IPS-15b (cell line): Measurements from ENCODE around the gene DUS2.
"Not testable (repeated sequence)": the region's sequence is repeated elsewhere in the genome, so short reads cannot be mapped to it uniquely, and the experiment has no call there.

Source experiments
- H3K27me3 ChIP-seq: one replicate; pipeline ENCODE4 v1.6.1; 2013; ENCODE audit warnings: low read length; ENCODE audit not compliant: control insufficient read depth, insufficient read depth
- H3K36me3 ChIP-seq: one replicate; pipeline ENCODE4 v1.6.1; 2013; ENCODE audit warnings: low read length; ENCODE audit not compliant: control insufficient read depth, insufficient read depth
- H3K4me1 ChIP-seq: one replicate; pipeline ENCODE4 v1.6.1; 2013; ENCODE audit warnings: mild to moderate bottlenecking, low read length; ENCODE audit not compliant: control insufficient read depth, insufficient read depth
- H3K4me3 ChIP-seq: one replicate; pipeline ENCODE4 v1.5.1; 2013; ENCODE audit warnings: low read depth, low read length
- H3K9ac ChIP-seq: one replicate; pipeline ENCODE4 v1.6.1; 2013; ENCODE audit warnings: low read depth, mild to moderate bottlenecking, low read length
- H3K9me3 ChIP-seq: one replicate; pipeline ENCODE4 v1.6.1; 2013; ENCODE audit warnings: mild to moderate bottlenecking, low read length; ENCODE audit not compliant: control insufficient read depth, insufficient read depth

DUS2 gene

GRCh38 chr16:68110611-68111010, 87.5 kb downstream of the DUS2 start:
- not testable (repeated sequence) for H3K9ac ChIP-seq, H3K27me3 ChIP-seq, H3K36me3 ChIP-seq, H3K4me3 ChIP-seq, H3K4me1 ChIP-seq, H3K9me3 ChIP-seq

DNA sequence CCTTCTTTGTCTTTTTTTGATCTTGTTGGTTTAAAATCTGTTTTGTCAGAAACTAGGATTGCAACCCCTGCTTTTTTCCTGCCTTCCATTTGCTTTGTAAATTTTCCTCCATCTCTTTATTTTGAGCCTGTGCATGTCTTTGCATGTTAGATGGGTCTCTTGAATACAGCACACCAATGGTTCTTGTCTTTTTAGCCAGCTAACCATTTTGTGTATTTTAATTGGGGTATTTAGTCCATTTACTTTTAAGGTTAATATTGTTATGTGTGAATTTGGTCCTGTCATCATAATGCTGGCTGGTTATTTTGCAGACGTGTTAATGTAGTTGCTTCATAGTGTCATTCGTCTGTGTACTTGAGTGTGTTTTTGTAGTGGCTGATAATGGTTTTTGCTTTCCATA, 88.3 kb downstream of the DUS2 start:
- Histone ChIP-seq H3K27me3 (no peaks in the 10 kb centered on the region), H3K4me3 (no peak overlapping the region), H3K4me1 (no peaks in the 10 kb centered on the region), H3K9me3 (no peaks in the 10 kb centered on the region), H3K36me3 (no peaks in the 10 kb centered on the region), H3K9ac (no peak overlapping the region)

DNA sequence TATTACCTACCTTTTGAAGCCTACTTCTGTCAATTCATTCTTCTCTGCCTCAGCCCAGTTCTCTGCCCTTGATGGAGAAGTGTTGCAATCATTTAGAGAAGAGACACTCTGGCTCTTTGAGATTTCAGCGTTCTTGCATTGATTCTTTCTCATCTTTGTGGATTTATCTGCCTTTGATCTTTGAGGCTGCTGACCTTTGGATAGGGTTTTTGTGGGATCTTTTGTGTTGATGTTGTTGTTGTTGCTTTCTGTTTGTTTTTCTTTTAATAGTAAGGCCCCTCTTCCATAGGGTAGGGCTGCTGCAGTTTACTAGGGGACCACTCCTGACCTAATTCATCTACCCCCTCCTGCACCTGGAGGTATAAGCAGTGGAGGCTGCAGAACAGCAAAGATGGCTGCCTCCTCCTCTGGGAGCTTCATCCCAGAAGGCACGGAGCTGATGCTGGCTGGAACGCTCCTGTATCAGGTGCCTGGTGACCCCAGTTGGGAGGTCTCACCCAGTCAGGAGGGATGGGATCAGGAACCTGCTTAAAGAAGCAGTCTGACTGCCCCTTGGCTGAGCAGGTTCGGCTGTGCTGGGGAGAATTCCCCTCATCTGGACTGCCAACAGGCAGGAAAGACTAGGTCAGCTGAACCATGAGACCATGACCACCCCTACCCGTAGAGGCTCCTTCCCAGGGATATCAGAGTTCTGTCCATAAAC, 90.1 kb downstream of the DUS2 start:
- Histone ChIP-seq H3K4me1 (no peaks in the 10 kb centered on the region), H3K9me3 (no peaks in the 10 kb centered on the region), H3K36me3 (no peaks in the 10 kb centered on the region), H3K4me3 (no peak overlapping the region), H3K9ac (no peak overlapping the region), H3K27me3 (no peaks in the 10 kb centered on the region)

- Histone ChIP-seq H3K27me3 (no peaks in the 10 kb centered on the region), H3K4me3 (no peak overlapping the region), H3K36me3 (no peaks in the 10 kb centered on the region), H3K9ac (no peak overlapping the region), H3K4me1 (no peaks in the 10 kb centered on the region), H3K9me3 (no peaks in the 10 kb centered on the region)
Measured at GRCh38 chr16:68113765-68114240, 90.7 kb downstream of the DUS2 start.

- H3K9me3 ChIP-seq, H3K9ac ChIP-seq, H3K27me3 ChIP-seq, H3K4me3 ChIP-seq, H3K36me3 ChIP-seq, H3K4me1 ChIP-seq: not testable (repeated sequence)
Measured at GRCh38 chr16:68114939-68115338, 91.9 kb downstream of the DUS2 start.

- no peaks in the 10 kb centered on the region for H3K9me3 ChIP-seq
- no peak overlapping the region for H3K4me3 ChIP-seq
- no peaks in the 10 kb centered on the region for H3K36me3 ChIP-seq
- H3K27me3 ChIP-seq = no peaks in the 10 kb centered on the region
- H3K4me1 ChIP-seq = no peaks in the 10 kb centered on the region
- no peak overlapping the region for H3K9ac ChIP-seq
Measured at GRCh38 chr16:68115851-68116250, 92.8 kb downstream of the DUS2 start.

GRCh38 chr16:68116256-68116867, 93.3 kb downstream of the DUS2 start:
- H3K36me3 ChIP-seq = no peaks in the 10 kb centered on the region
- no peak overlapping the region for H3K4me3 ChIP-seq
- H3K27me3 ChIP-seq = no peaks in the 10 kb centered on the region
- no peaks in the 10 kb centered on the region for H3K9me3 ChIP-seq
- no peaks in the 10 kb centered on the region for H3K4me1 ChIP-seq
- no peak overlapping the region for H3K9ac ChIP-seq

- Histone ChIP-seq H3K4me3 (no peak overlapping the region), H3K9me3 (no peaks in the 10 kb centered on the region), H3K9ac (no peak overlapping the region), H3K36me3 (no peaks in the 10 kb centered on the region), H3K27me3 (no peaks in the 10 kb centered on the region), H3K4me1 (no peaks in the 10 kb centered on the region)
Measured at GRCh38 chr16:68117884-68118283, 94.8 kb downstream of the DUS2 start.

- not testable (repeated sequence) for H3K36me3 ChIP-seq, H3K4me3 ChIP-seq, H3K4me1 ChIP-seq, H3K9ac ChIP-seq, H3K9me3 ChIP-seq, H3K27me3 ChIP-seq
Measured at GRCh38 chr16:68118954-68119353, 95.9 kb downstream of the DUS2 start.

- not testable (repeated sequence) for H3K9ac ChIP-seq, H3K4me1 ChIP-seq, H3K9me3 ChIP-seq
Measured at GRCh38 chr16:68120496-68120895, 97.4 kb downstream of the DUS2 start.

GRCh38 chr16:68126395-68126794, 103.3 kb downstream of the DUS2 start:
- Histone ChIP-seq H3K4me1 (no peaks in the 10 kb centered on the region), H3K9me3 (no peaks in the 10 kb centered on the region), H3K9ac (no peak overlapping the region), H3K4me3 (no peak overlapping the region), H3K27me3 (no peaks in the 10 kb centered on the region), H3K36me3 (no peaks in the 10 kb centered on the region)

More at GRCh38 chr16:68120496-68120895, 97.4 kb downstream of the DUS2 start:
- not testable (repeated sequence) for H3K4me3 ChIP-seq, H3K36me3 ChIP-seq, H3K27me3 ChIP-seq

DNA sequence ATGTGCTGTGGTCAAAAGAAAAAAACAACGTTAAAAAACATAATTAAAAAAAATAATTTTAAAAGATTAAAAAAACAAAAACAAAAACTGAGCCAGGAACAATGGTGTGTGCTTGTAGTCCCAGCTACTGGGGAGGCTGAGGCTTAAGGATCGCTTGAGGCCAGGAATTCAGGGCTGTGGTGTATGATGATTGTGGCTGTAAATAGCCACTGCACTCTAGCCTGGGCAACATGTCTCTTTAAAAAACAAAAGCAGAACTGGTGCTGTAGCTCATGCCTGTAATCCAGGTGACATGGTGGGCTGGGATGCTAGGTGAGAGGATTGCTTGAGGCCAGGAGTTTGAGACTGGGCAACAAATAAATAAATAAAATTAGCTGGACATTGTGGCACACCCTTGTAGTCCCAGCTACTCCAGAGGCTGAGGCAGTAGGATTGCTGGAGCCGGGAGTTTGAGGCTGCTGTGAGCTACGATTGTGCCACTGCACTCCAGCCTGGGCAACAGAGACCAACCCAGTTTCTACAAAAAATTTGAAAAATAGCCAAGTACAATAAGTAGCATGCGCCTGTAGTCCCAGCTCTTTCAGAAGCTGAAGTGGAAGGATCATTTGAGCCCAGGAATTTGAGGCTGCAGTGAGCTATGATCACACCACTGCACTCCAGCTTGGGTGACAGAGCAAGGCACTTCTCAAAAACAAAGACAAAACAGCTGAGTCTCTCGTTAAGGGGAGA, 105.7 kb downstream of the DUS2 start:
- Histone ChIP-seq H3K9ac (no peak overlapping the region), H3K36me3 (no peaks in the 10 kb centered on the region), H3K4me3 (no peak overlapping the region)

More for the DNA sequence above, 105.7 kb downstream of the DUS2 start:
- H3K4me1 ChIP-seq = no peaks in the 10 kb centered on the region
- no peaks in the 10 kb centered on the region for H3K9me3 ChIP-seq
- H3K27me3 ChIP-seq = no peaks in the 10 kb centered on the region
